GM12878 (cell line): Measurements from ENCODE around the gene UBR3. TPM values are rescaled to one million over a fixed set of nuclear protein-coding genes. Genes with fewer than 3 reads are reported as not detected.

Experiments
- ATAC-seq: fragments of 200-7000 bp; cut with Tn5 transposase; 3 replicates; pipeline ENCODE4 v1.9.1; 2020; ENCODE audit warnings: mild to moderate bottlenecking, moderate library complexity
- BruUV-seq: library from RNA; stranded (reverse); fragments of 400-500 nt; replicated peaks from 2 replicates; lab custom pipeline; 2021; lab: Mats Ljungman, UMichigan
- CTCF ChIA-PET: fragments of 300-600 bp; sonication (Branson Sonifier 250); formaldehyde crosslinking; extraction: SDS; loops from one replicate; lab custom pipeline; 2021; ENCODE audit warnings: inconsistent platforms; lab: Yijun Ruan, JAX
- POLR2A ChIA-PET: fragments of 350-600 bp; formaldehyde crosslinking; extraction: SDS; loops from one replicate; lab custom pipeline; 2021; ENCODE audit warnings: inconsistent platforms; lab: Charles Lee
- RAD21 ChIA-PET: fragments of 300-600 bp; sonication (Branson Sonifier 250); formaldehyde crosslinking; loops from one replicate; lab custom pipeline; 2023; ENCODE audit warnings: antibody characterized with exemption; ENCODE audit not compliant: unreplicated experiment; lab: Charles Lee
- SMC1A ChIA-PET: fragments of 300-600 bp; sonication (Branson Sonifier 250); formaldehyde crosslinking; loops from one replicate; lab custom pipeline; 2023; ENCODE audit not compliant: unreplicated experiment, uncharacterized antibody; lab: Charles Lee
- DNase-seq: peaks from one replicate; pipeline ENCODE4 v3.0.0-alpha.2; 2011; ENCODE audit warnings: low read depth, low spot score
- FAIRE-seq: peaks from 3 replicates; lab custom pipeline; 2011; peaks lifted over from hg19 to GRCh38; lab: Jason Lieb, UNC
- H2AFZ ChIP-seq: 2 replicates; pipeline ENCODE4 v1.6.0; 2011; ENCODE audit warnings: low read depth, low read length, control low read depth; ENCODE audit not compliant: control insufficient read depth
- H3K27ac ChIP-seq: 2 replicates; pipeline ENCODE4 v1.5.1; 2011; ENCODE audit warnings: control low read depth; ENCODE audit not compliant: control insufficient read depth, insufficient read depth
- H3K27me3 ChIP-seq, 2 experiments: replicated peaks in 1 of 2; 2 replicates each; pipeline versions ENCODE4 v1.6.0 to v1.6.1; 2011; ENCODE audit warnings: low read length in 1 of 2; ENCODE audit not compliant: control insufficient read depth in 2 of 2, insufficient read depth in 2 of 2
- H3K36me3 ChIP-seq, 2 experiments: 2 replicates each; pipeline ENCODE4 v1.5.1; 2011; ENCODE audit warnings: low read length in 1 of 2; ENCODE audit not compliant: control insufficient read depth in 2 of 2, insufficient read depth in 2 of 2
- H3K4me1 ChIP-seq: 2 replicates; pipeline ENCODE4 v1.6.1; 2011; ENCODE audit warnings: mild to moderate bottlenecking, low read length, moderate library complexity, mixed read lengths; ENCODE audit not compliant: control insufficient read depth, insufficient read depth
- H3K4me2 ChIP-seq: 2 replicates; pipeline ENCODE4 v1.6.0; 2011; ENCODE audit warnings: control low read depth; ENCODE audit not compliant: control insufficient read depth, insufficient read depth
- H3K4me3 ChIP-seq: fragments of 200-600 bp; sonication (generic); 2 replicates; pipeline ENCODE4 v1.5.1; 2016
- H3K79me2 ChIP-seq: 2 replicates; pipeline ENCODE4 v1.6.0; 2011; ENCODE audit warnings: low read length; ENCODE audit not compliant: control insufficient read depth, insufficient read depth
- H3K9ac ChIP-seq: 2 replicates; pipeline ENCODE4 v1.8.0; 2011; ENCODE audit warnings: low read length, control low read depth, mixed read lengths; ENCODE audit not compliant: control insufficient read depth, insufficient read depth
- H3K9me3 ChIP-seq: replicated peaks from 3 replicates; pipeline ENCODE4 v1.5.1; 2011; ENCODE audit warnings: mild to moderate bottlenecking, low read length; ENCODE audit not compliant: control insufficient read depth, insufficient read depth
- H4K20me1 ChIP-seq: 2 replicates; pipeline ENCODE4 v1.6.0; 2011; ENCODE audit not compliant: control insufficient read depth, insufficient read depth
- ATF2 ChIP-seq: IDR thresholded peaks from 2 replicates; pipeline ENCODE4 v1.6.1; 2012; ENCODE audit warnings: low read length, inconsistent platforms
- ATF7 ChIP-seq: fragments of 450-650 bp; IDR thresholded peaks from 2 replicates; pipeline ENCODE4 v1.6.1; 2016; ENCODE audit warnings: low read depth, mild to moderate bottlenecking
- CEBPB ChIP-seq, 2 experiments: fragments of 150-350 bp in 1 of 2; IDR thresholded peaks; 2 replicates each; pipeline ENCODE4 v1.6.1; 2012 to 2014; ENCODE audit warnings: low read depth in 2 of 2, low read length in 2 of 2, borderline replicate concordance in 1 of 2, inconsistent platforms in 1 of 2
- CREB1 ChIP-seq: IDR thresholded peaks from 2 replicates; pipeline ENCODE4 v1.6.1; 2012; ENCODE audit warnings: low read depth, mild to moderate bottlenecking, inconsistent platforms
- CREM ChIP-seq: IDR thresholded peaks from 2 replicates; pipeline ENCODE4 v1.6.1; 2014; ENCODE audit warnings: antibody characterized with exemption, low read depth
- ESRRA ChIP-seq: IDR thresholded peaks from 2 replicates; pipeline ENCODE4 v1.6.1; 2012; ENCODE audit warnings: mild to moderate bottlenecking, low read length, improper control_type of control experiment
- HSF1 ChIP-seq: fragments of 150-350 bp; IDR thresholded peaks from 2 replicates; pipeline ENCODE4 v1.6.1; 2014; ENCODE audit warnings: mild to moderate bottlenecking, low read depth, low read length
- JUNB ChIP-seq: IDR thresholded peaks from 2 replicates; pipeline ENCODE4 v1.6.1; 2016; ENCODE audit warnings: antibody characterized with exemption, mild to moderate bottlenecking
- MEF2A ChIP-seq: IDR thresholded peaks from 2 replicates; pipeline ENCODE4 v1.6.1; 2011; ENCODE audit warnings: low read depth, mild to moderate bottlenecking, low read length, moderate library complexity; ENCODE audit not compliant: insufficient read depth
- MEF2B ChIP-seq: fragments of 450-650 bp; IDR thresholded peaks from 2 replicates; pipeline ENCODE4 v1.6.1; 2018; ENCODE audit warnings: mild to moderate bottlenecking, moderate library complexity; ENCODE audit not compliant: partially characterized antibody, poor library complexity, severe bottlenecking
- NFIC ChIP-seq: IDR thresholded peaks from 2 replicates; pipeline ENCODE4 v1.6.1; 2012; ENCODE audit warnings: low read depth, mild to moderate bottlenecking, inconsistent platforms, low read length, moderate library complexity
- NFXL1 ChIP-seq: fragments of 450-650 bp; IDR thresholded peaks from 2 replicates; pipeline ENCODE4 v1.6.1; 2017; ENCODE audit warnings: antibody characterized with exemption, mild to moderate bottlenecking, borderline replicate concordance
- PKNOX1 ChIP-seq: fragments of 450-650 bp; IDR thresholded peaks from 2 replicates; pipeline ENCODE4 v1.6.1; 2016; ENCODE audit warnings: mild to moderate bottlenecking
- PRDM15 ChIP-seq: fragments of 450-650 bp; formaldehyde crosslinking; IDR thresholded peaks from 2 replicates; pipeline ENCODE4 v1.4.0; 2020; ENCODE audit warnings: mild to moderate bottlenecking, moderate library complexity
- SPI1 ChIP-seq: IDR thresholded peaks from 2 replicates; pipeline ENCODE4 v1.6.1; 2011; ENCODE audit warnings: low read depth, mild to moderate bottlenecking, low read length, moderate library complexity, borderline replicate concordance; ENCODE audit not compliant: insufficient read depth
- SRF ChIP-seq, 2 experiments: IDR thresholded peaks; 2 replicates each; pipeline ENCODE4 v1.6.1; 2011; ENCODE audit warnings: low read depth in 2 of 2, low read length in 2 of 2, mild to moderate bottlenecking in 1 of 2, moderate library complexity in 1 of 2
- YY1 ChIP-seq: IDR thresholded peaks from 2 replicates; pipeline ENCODE4 v1.6.1; 2011; ENCODE audit warnings: low read depth, mild to moderate bottlenecking, low read length
- WGBS: methylation state at CpG from one replicate; pipeline ENCODE4 v1.1.6; 2016; ENCODE audit warnings: low lambda C conversion rate; ENCODE audit not compliant: insufficient replicate concordance, insufficient coverage; ENCODE audit errors: missing lambda C conversion rate; 5-methylcytosine and 5-hydroxymethylcytosine counted together
- in situ Hi-C: fragments of 300-500 bp; cut with MboI; formaldehyde crosslinking; loops from 9 replicates; pipeline ENCODE4 v1.14.3; 2018; ENCODE audit warnings: mixed read lengths
- intact Hi-C: fragments of 100-400 bp; cut with micrococcal nuclease; formaldehyde crosslinking; loops from one replicate; pipeline ENCODE4 v1.14.2; 2022; ENCODE audit not compliant: unreplicated experiment
- polyA plus RNA-seq, 11 experiments: library from polyadenylated mRNA; depleted of rRNA in 4 of 11; unstranded in 6 of 11; stranded (reverse) in 5 of 11; fragments of >200 nt; fragmentation: Nextera tagmentation in 4 of 11; fragmentation: Illumina TruSeq in 1 of 11; extraction: Ambion mirVana in 4 of 11; extraction: Trizol in 1 of 11; gene quantifications; 1 replicate in 1 of 11; 2 replicates in 10 of 11; pipeline versions ENCODE4 v1.2.1 to v1.2.3, GENCODE V29; 2011 to 2016; ENCODE audit warnings: inconsistent platforms in 2 of 11, missing spikeins in 2 of 11, low read depth in 1 of 11
- total RNA-seq, 4 experiments: library from RNA; depleted of rRNA in 3 of 4; stranded (reverse); fragments of >200 nt in 3 of 4; fragmentation: Illumina TruSeq in 1 of 4; extraction: Trizol in 1 of 4; gene quantifications; 2 replicates each; pipeline versions ENCODE4 v1.2.1 to v1.2.3, GENCODE V29; 2013 to 2021

UBR3 gene
- total and polyA plus RNA-seq, 10 of the 15 experiments (the other 5 are each of a cell fraction or from before 2014, with no cell fraction given): 3.8 to 22.9 (median 11.2) TPM

GRCh38 chr2:170076189-170076588 is 248.9 kb downstream of the UBR3 start:
- BruUV-seq: no TSS peak
- Histone ChIP-seq H3K27ac (no peak overlapping the region), H3K4me3 (no peak overlapping the region), H3K9me3 (no peaks in the 10 kb centered on the region; the same call in 2 of the 3 replicates), H3K4me2 (no peak overlapping the region), H3K4me1 (peaks cover 5% of the 10 kb centered on the region; the same call in 1 of the 2 replicates), H2AFZ (no peak overlapping the region), H3K36me3 (no peaks in the 10 kb centered on the region), H3K9ac (no peak overlapping the region), H3K27me3 (no peaks in the 10 kb centered on the region), H3K79me2 (no peaks in the 10 kb centered on the region), H4K20me1 (no peaks in the 10 kb centered on the region)
- no peak for FAIRE-seq
- ChIA-PET CTCF (no interaction called here), RAD21 (no interaction called here), SMC1A (interaction anchor here (0.7 to 2.8 kb wide), 4 partner anchors 9 to 70 kb away, joined by 3 to 12 read pairs (median 5); no protein-coding TSS in a partner anchor), POLR2A (no interaction called here)
- DNase-seq: no peak
- no peak for TF ChIP-seq PRDM15 (CRISPR knock-in tag)
- TF ChIP-seq NFXL1: no peak
- peak; percentile 84 for TF ChIP-seq ATF2
- TF ChIP-seq HSF1: no peak
- no peak for TF ChIP-seq PKNOX1
- peak; percentile 77; the same call in 1 of the 2 replicates for TF ChIP-seq SPI1
- peak; percentile 48; the same call in 1 of the 2 replicates for TF ChIP-seq MEF2A
- peak; percentile 55; the same call in 1 of the 2 replicates for TF ChIP-seq NFIC
- TF ChIP-seq CREM: peak; percentile 95
- peak; percentile 97 for TF ChIP-seq CREB1
- TF ChIP-seq ATF7: peak; percentile 96
- TF ChIP-seq ESRRA: no peak
- TF ChIP-seq JUNB: peak; percentile 80
- peak; percentile 65 for TF ChIP-seq MEF2B
- TF ChIP-seq YY1: no peak
- no peak for TF ChIP-seq CEBPB (IDR thresholded peaks at IDR 0.05; ENCODE audit: borderline replicate concordance in 1 of 2, low read depth in 2 of 2, low read length in 2 of 2)
- 0 out of 4 replicates have a peak, but pooled peaks of 1 of the 2 experiments have one; percentile 50 for TF ChIP-seq SRF (IDR thresholded peaks at IDR 0.05; ENCODE audit: low read depth in 2 of 2, low read length in 2 of 2)
- intact Hi-C loops (no loop called here), in situ Hi-C loops (no loop called here)
- WGBS: 94% methylated on average over 1 of the region's 1 CpG
- peak; percentile 91 for ATAC-seq
